Kidney (tissue), 14 donors: ENCODE results near the gene KIF5C. TPM values are rescaled to one million over a fixed set of nuclear protein-coding genes. Genes with fewer than 3 reads are reported as not detected.

Experiments
- DNase-seq, 5 donors: peaks; one replicate each; pipeline ENCODE4 v3.0.0-alpha.2; 2013 to 2020
- FAIRE-seq: peaks from 2 replicates; lab custom pipeline; 2012; peaks lifted over from hg19 to GRCh38; lab: Jason Lieb, UNC
- H3K27ac ChIP-seq, 2 donors: one replicate each; pipeline ENCODE4 v1.7.0; 2013; ENCODE audit warnings: low read depth in 2 of 2, low read length in 2 of 2, inconsistent platforms in 1 of 2
- H3K27me3 ChIP-seq: one replicate; pipeline ENCODE4 v1.7.1; 2013; ENCODE audit warnings: low read length, inconsistent platforms; ENCODE audit not compliant: control insufficient read depth, insufficient read depth
- H3K36me3 ChIP-seq, 3 donors: one replicate each; pipeline versions ENCODE4 v1.7.0 to v1.7.1; 2013; ENCODE audit warnings: low read length in 3 of 3, control low read depth in 1 of 3, inconsistent platforms in 1 of 3; ENCODE audit not compliant: insufficient read depth in 3 of 3, control insufficient read depth in 2 of 3
- H3K4me1 ChIP-seq, 3 donors: one replicate each; pipeline versions ENCODE4 v1.7.0 to v1.7.1; 2013; ENCODE audit warnings: low read length in 3 of 3, inconsistent platforms in 1 of 3, low read depth in 1 of 3; ENCODE audit not compliant: control insufficient read depth in 2 of 3, insufficient read depth in 2 of 3
- H3K4me3 ChIP-seq, 3 donors: one replicate each; pipeline versions ENCODE4 v1.7.0 to v1.8.1; 2013; ENCODE audit warnings: low read length in 3 of 3, control low read depth in 1 of 3, inconsistent platforms in 1 of 3
- H3K9ac ChIP-seq, 3 donors: one replicate each; pipeline versions ENCODE4 v1.7.0 to v1.7.1; 2013; ENCODE audit warnings: low read length in 3 of 3, control low read depth in 1 of 3, inconsistent platforms in 1 of 3
- H3K9me3 ChIP-seq, 3 donors: one replicate each; pipeline versions ENCODE4 v1.7.0 to v1.7.1; 2013; ENCODE audit warnings: low read length in 3 of 3, control low read depth in 1 of 3, inconsistent platforms in 1 of 3; ENCODE audit not compliant: control insufficient read depth in 2 of 3, insufficient read depth in 1 of 3
- CTCF ChIP-seq: IDR thresholded peaks from 3 replicates; pipeline ENCODE4 v1.5.1; 2012; ENCODE audit warnings: mild to moderate bottlenecking, moderate library complexity, borderline replicate concordance; ENCODE audit not compliant: insufficient read depth; ENCODE audit errors: extremely low read depth
- intact Hi-C: fragments of 100-400 bp; cut with DNase I; formaldehyde crosslinking; loops from one replicate; pipeline ENCODE4 v1.11.1; 2022
- polyA plus RNA-seq: library from polyadenylated mRNA; stranded (reverse); fragments of 350-450 nt; fragmentation: Illumina TruSeq; extraction: RNeasy Lipid Tissue Mini Kit (QIAGEN cat#74804); gene quantifications from one replicate; pipeline ENCODE4 v1.2.3, GENCODE V29; 2014; ENCODE audit warnings: low read depth, low replicate concordance; ENCODE audit not compliant: insufficient read depth
- total RNA-seq: library from RNA; stranded (reverse); fragmentation: NEBNext Ultra II Directional; extraction: Animal tissue kit (Norgen Biotek cat#: 25700); gene quantifications from one replicate; pipeline ENCODE4 v1.2.1, GENCODE V29; 2021
- donor health status: control.
- donor health status: control.
- donor health status: control.
- donor health status: control.
- donor health status: control.
- donor health status: DM: yes; HTN: yes; CAD: no.
- donor health status: Normal renal cell carcinoma (clear cell type).

The KIF5C gene
- total and polyA plus RNA-seq, 2 donors from 2014 or later, result 1.0 to 3.6 TPM

GRCh38 chr2:148935791-148936190, 60.8 kb downstream of the KIF5C start:
- FAIRE-seq (no peak), DNase-seq (no peak)
- no peak overlapping the region for H3K9ac ChIP-seq
- peaks cover 0 to 1% (median 0%) of the 10 kb centered on the region in 3 donors for H3K9me3 ChIP-seq
- no peak overlapping the region for H3K4me3 ChIP-seq
- intact Hi-C loops, result no loop called here
- H3K27ac ChIP-seq, result no peak overlapping the region
- no peaks in the 10 kb centered on the region for H3K27me3 ChIP-seq
- TF ChIP-seq CTCF, result no peak
- no peaks in the 10 kb centered on the region for H3K36me3 ChIP-seq
- H3K4me1 ChIP-seq, result no peaks in the 10 kb centered on the region

GRCh38 chr2:148936857-148937450, 61.9 kb downstream of the KIF5C start:
- Histone ChIP-seq H3K9me3 (peaks cover 0 to 1% (median 0%) of the 10 kb centered on the region in 3 donors), H3K4me1 (no peaks in the 10 kb centered on the region), H3K27me3 (no peaks in the 10 kb centered on the region), H3K36me3 (no peaks in the 10 kb centered on the region), H3K9ac (no peak overlapping the region), H3K4me3 (no peak overlapping the region), H3K27ac (no peak overlapping the region)
- FAIRE-seq (no peak), DNase-seq (no peak)
- no peak for TF ChIP-seq CTCF
- intact Hi-C loops, result no loop called here

- FAIRE-seq, result no peak
- intact Hi-C loops, result no loop called here
- no peak for TF ChIP-seq CTCF
Measured at GRCh38 chr2:148939271-148939670, 64.2 kb downstream of the KIF5C start.

GRCh38 chr2:148943097-148943496, 68.1 kb downstream of the KIF5C start:
- FAIRE-seq (no peak), DNase-seq (no peak)
- no peak for TF ChIP-seq CTCF
- intact Hi-C loops, result no loop called here
- Histone ChIP-seq H3K27ac (no peak overlapping the region), H3K4me1 (no peaks in the 10 kb centered on the region), H3K9me3 (peaks cover 0 to 1% (median 0%) of the 10 kb centered on the region in 3 donors), H3K36me3 (no peaks in the 10 kb centered on the region), H3K9ac (no peak overlapping the region), H3K27me3 (no peaks in the 10 kb centered on the region), H3K4me3 (no peak overlapping the region)

More at GRCh38 chr2:148939271-148939670, 64.2 kb downstream of the KIF5C start:
- Histone ChIP-seq H3K9ac (no peak overlapping the region), H3K4me1 (no peaks in the 10 kb centered on the region), H3K4me3 (no peak overlapping the region), H3K27ac (no peak overlapping the region), H3K9me3 (no peaks in the 10 kb centered on the region), H3K36me3 (no peaks in the 10 kb centered on the region), H3K27me3 (no peaks in the 10 kb centered on the region)
- DNase-seq, result no peak
